HEK293 (cell line): ENCODE results near the gene SLAMF9.

Source experiments
- KLF9 ChIP-seq: fragments of 450-650 bp; formaldehyde crosslinking; IDR thresholded peaks from 2 replicates; pipeline ENCODE4 v1.5.1; 2016; ENCODE audit warnings: missing biosample characterization, missing genetic modification characterization, low read depth
- ZNF24 ChIP-seq: fragments of 450-650 bp; formaldehyde crosslinking; IDR thresholded peaks from 2 replicates; pipeline ENCODE4 v1.5.1; 2016; ENCODE audit warnings: missing biosample characterization, missing genetic modification characterization
- ZNF26 ChIP-seq: fragments of 450-650 bp; formaldehyde crosslinking; IDR thresholded peaks from 2 replicates; pipeline ENCODE4 v1.5.1; 2016; ENCODE audit warnings: missing biosample characterization, missing genetic modification characterization
- ZNF544 ChIP-seq: fragments of 450-650 bp; formaldehyde crosslinking; IDR thresholded peaks from 2 replicates; pipeline ENCODE4 v1.5.0; 2017; ENCODE audit warnings: missing biosample characterization, missing genetic modification characterization
- ZNF580 ChIP-seq: fragments of 450-650 bp; formaldehyde crosslinking; IDR thresholded peaks from 2 replicates; pipeline ENCODE4 v1.5.1; 2016; ENCODE audit warnings: missing biosample characterization, missing genetic modification characterization
- ZNF624 ChIP-seq: fragments of 450-650 bp; formaldehyde crosslinking; IDR thresholded peaks from 2 replicates; pipeline ENCODE4 v1.5.1; 2017; ENCODE audit warnings: missing biosample characterization, missing genetic modification characterization
- ZNF658 ChIP-seq: fragments of 450-650 bp; formaldehyde crosslinking; IDR thresholded peaks from 2 replicates; pipeline ENCODE4; 2016; ENCODE audit warnings: missing biosample characterization, missing genetic modification characterization
- TF ChIP-seq, protein P1 (sequence below): fragments of 450-650 bp; formaldehyde crosslinking; IDR thresholded peaks from 2 replicates; pipeline ENCODE4 v1.5.1; 2016; ENCODE audit warnings: missing biosample characterization, missing genetic modification characterization
- TF ChIP-seq, protein P2 (sequence below): fragments of 450-650 bp; formaldehyde crosslinking; IDR thresholded peaks from 2 replicates; pipeline ENCODE4 v1.5.1; 2017; ENCODE audit warnings: missing biosample characterization, missing genetic modification characterization
- TF ChIP-seq, protein P3 (sequence below): fragments of 450-650 bp; formaldehyde crosslinking; IDR thresholded peaks from 2 replicates; pipeline ENCODE4 v1.5.1; 2016; ENCODE audit warnings: missing biosample characterization, missing genetic modification characterization

DNA sequence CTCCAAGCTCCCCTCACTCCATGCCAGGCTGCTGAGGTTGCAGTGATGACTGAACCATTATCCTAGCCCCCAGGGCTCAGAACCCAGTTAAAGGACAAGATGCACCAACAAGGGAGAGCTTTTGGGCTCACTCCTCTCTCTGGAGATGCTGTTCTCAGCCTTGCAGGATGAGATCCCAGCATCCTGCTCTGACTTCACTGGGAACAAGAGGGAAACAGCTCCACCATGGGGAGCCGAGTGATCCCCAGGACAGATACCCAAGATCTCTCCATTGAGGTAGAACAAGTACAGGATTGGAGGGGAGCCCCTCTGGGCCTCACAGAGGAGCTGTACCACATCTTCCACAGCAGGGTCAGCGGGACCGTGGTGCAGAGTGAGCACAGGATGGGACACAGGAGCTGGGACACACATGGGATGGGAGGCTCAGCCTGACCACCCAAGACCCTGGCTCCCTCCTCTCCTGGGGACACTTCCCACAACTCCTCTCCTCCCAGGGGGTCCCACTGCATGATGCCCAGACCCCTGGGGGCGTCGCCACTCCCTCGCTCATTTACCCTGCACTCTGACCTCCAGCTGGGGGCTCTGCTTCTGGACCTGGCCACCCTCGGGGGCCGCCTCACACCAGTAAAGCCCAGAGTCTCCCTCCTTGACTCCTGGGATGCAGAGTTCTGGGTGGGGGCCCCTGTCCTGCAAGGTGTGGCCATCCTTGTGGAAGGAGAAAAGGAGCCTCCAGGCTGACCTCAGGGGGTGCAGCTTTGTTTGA is 18.6 kb upstream of the SLAMF9 start:
- TF ChIP-seq ZNF544 (no peak), ZNF658 (tag by site-specific recombination) (no peak), ZNF24 (no peak), ZNF26 (tag by site-specific recombination) (no peak), ZNF580 (tag by site-specific recombination) (no peak), KLF9 (tag by site-specific recombination) (no peak), ZNF624 (tag by site-specific recombination) (no peak)
- TF ChIP-seq, protein P1, sequence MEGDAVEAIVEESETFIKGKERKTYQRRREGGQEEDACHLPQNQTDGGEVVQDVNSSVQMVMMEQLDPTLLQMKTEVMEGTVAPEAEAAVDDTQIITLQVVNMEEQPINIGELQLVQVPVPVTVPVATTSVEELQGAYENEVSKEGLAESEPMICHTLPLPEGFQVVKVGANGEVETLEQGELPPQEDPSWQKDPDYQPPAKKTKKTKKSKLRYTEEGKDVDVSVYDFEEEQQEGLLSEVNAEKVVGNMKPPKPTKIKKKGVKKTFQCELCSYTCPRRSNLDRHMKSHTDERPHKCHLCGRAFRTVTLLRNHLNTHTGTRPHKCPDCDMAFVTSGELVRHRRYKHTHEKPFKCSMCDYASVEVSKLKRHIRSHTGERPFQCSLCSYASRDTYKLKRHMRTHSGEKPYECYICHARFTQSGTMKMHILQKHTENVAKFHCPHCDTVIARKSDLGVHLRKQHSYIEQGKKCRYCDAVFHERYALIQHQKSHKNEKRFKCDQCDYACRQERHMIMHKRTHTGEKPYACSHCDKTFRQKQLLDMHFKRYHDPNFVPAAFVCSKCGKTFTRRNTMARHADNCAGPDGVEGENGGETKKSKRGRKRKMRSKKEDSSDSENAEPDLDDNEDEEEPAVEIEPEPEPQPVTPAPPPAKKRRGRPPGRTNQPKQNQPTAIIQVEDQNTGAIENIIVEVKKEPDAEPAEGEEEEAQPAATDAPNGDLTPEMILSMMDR (tag by site-specific recombination), result no peak
- TF ChIP-seq, protein P2, sequence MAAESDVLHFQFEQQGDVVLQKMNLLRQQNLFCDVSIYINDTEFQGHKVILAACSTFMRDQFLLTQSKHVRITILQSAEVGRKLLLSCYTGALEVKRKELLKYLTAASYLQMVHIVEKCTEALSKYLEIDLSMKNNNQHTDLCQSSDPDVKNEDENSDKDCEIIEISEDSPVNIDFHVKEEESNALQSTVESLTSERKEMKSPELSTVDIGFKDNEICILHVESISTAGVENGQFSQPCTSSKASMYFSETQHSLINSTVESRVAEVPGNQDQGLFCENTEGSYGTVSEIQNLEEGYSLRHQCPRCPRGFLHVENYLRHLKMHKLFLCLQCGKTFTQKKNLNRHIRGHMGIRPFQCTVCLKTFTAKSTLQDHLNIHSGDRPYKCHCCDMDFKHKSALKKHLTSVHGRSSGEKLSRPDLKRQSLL (tag by site-specific recombination), result no peak
- TF ChIP-seq, protein P3, sequence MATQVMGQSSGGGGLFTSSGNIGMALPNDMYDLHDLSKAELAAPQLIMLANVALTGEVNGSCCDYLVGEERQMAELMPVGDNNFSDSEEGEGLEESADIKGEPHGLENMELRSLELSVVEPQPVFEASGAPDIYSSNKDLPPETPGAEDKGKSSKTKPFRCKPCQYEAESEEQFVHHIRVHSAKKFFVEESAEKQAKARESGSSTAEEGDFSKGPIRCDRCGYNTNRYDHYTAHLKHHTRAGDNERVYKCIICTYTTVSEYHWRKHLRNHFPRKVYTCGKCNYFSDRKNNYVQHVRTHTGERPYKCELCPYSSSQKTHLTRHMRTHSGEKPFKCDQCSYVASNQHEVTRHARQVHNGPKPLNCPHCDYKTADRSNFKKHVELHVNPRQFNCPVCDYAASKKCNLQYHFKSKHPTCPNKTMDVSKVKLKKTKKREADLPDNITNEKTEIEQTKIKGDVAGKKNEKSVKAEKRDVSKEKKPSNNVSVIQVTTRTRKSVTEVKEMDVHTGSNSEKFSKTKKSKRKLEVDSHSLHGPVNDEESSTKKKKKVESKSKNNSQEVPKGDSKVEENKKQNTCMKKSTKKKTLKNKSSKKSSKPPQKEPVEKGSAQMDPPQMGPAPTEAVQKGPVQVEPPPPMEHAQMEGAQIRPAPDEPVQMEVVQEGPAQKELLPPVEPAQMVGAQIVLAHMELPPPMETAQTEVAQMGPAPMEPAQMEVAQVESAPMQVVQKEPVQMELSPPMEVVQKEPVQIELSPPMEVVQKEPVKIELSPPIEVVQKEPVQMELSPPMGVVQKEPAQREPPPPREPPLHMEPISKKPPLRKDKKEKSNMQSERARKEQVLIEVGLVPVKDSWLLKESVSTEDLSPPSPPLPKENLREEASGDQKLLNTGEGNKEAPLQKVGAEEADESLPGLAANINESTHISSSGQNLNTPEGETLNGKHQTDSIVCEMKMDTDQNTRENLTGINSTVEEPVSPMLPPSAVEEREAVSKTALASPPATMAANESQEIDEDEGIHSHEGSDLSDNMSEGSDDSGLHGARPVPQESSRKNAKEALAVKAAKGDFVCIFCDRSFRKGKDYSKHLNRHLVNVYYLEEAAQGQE (tag by site-specific recombination), result no peak
